Upper lobe of left lung (tissue), 6 donors: ENCODE measurements around the gene LRRC8E. TPM values are rescaled to one million over a fixed set of nuclear protein-coding genes. Genes with fewer than 3 reads are reported as not detected.

ENCODE experiments used
- ATAC-seq, 2 donors: fragments of 200-7000 bp; cut with Tn5 transposase; one replicate each; pipeline ENCODE4 v1.9.1; 2022; ENCODE audit warnings: mild to moderate bottlenecking in 2 of 2, moderate library complexity in 2 of 2; ENCODE audit not compliant: low FRiP score in 2 of 2
- DNase-seq, 2 donors: peaks; one replicate each; pipeline ENCODE4 v3.0.0-alpha.2; 2019 to 2020
- H3K27ac ChIP-seq, 4 donors: fragments of 200-600 bp; sonication (generic); one replicate each; pipeline ENCODE4 v1.5.1; 2016 to 2019
- H3K27me3 ChIP-seq, 4 donors: fragments of 200-600 bp; sonication (generic); one replicate each; pipeline ENCODE4 v1.5.1; 2017 to 2019
- H3K36me3 ChIP-seq, 4 donors: fragments of 200-600 bp; sonication (generic); one replicate each; pipeline ENCODE4 v1.5.1; 2016 to 2019
- H3K4me1 ChIP-seq, 4 donors: fragments of 200-600 bp; sonication (generic); one replicate each; pipeline ENCODE4 v1.5.1; 2018 to 2019
- H3K4me3 ChIP-seq, 4 donors: fragments of 200-600 bp; sonication (generic); one replicate each; pipeline ENCODE4 v1.5.1; 2017 to 2019; ENCODE audit warnings: mild to moderate bottlenecking in 2 of 4, moderate library complexity in 1 of 4
- H3K9me3 ChIP-seq, 4 donors: fragments of 200-600 bp; sonication (generic); one replicate each; pipeline ENCODE4 v1.5.1; 2018 to 2019
- CTCF ChIP-seq, 6 experiments: fragments of 450-650 bp in 4 of 6; fragments of 200-600 bp in 2 of 6; sonication (generic) in 2 of 6; IDR thresholded peaks; one replicate each; pipeline ENCODE4 v1.5.1; 2016 to 2019; ENCODE audit warnings: antibody characterized with exemption in 6 of 6
- EP300 ChIP-seq, 4 donors: sonication (generic); formaldehyde crosslinking; IDR thresholded peaks; one replicate each; pipeline ENCODE4 v1.5.1; 2017; ENCODE audit warnings: antibody characterized with exemption in 4 of 4, control low read depth in 2 of 4
- POLR2A ChIP-seq, 4 donors: fragments of 450-650 bp; IDR thresholded peaks; one replicate each; pipeline ENCODE4 v1.5.1; 2016 to 2017; ENCODE audit warnings: antibody characterized with exemption in 4 of 4, mild to moderate bottlenecking in 2 of 4
- POLR2AphosphoS5 ChIP-seq, 2 donors: sonication (generic); formaldehyde crosslinking; IDR thresholded peaks; one replicate each; pipeline ENCODE4 v1.5.1; 2017; ENCODE audit warnings: antibody characterized with exemption in 2 of 2
- WGBS, 2 donors: methylation state at CpG; one replicate each; pipeline ENCODE4 v1.1.5; 2017 to 2018; 5-methylcytosine and 5-hydroxymethylcytosine counted together
- total RNA-seq, 6 donors: library from RNA; depleted of rRNA in 4 of 6; stranded (reverse); fragments of >200 nt in 4 of 6; gene quantifications; one replicate each; pipeline versions ENCODE4 v1.1.0 to v1.2.1, GENCODE V29; 2016 to 2021
- donor health status: DM: no; HTN: no; CAD: no; lungs with moderate emphysema.
- donor health status: DM: no; HTN: yes; CAD: no; lungs with severe emphysema.

The LRRC8E gene
- total RNA-seq, 6 donors from 2014 or later: 1.0 to 11.7 (median 6.9) TPM

GRCh38 chr19:7842661-7843294, 45.5 kb upstream of the LRRC8E start:
- DNase-seq: no peak
- Histone ChIP-seq H3K27me3 (no peaks in the 10 kb centered on the region), H3K4me1 (no peaks in the 10 kb centered on the region), H3K27ac (no peak overlapping the region), H3K9me3 (no peaks in the 10 kb centered on the region), H3K4me3 (no peak overlapping the region), H3K36me3 (no peaks in the 10 kb centered on the region)
- 94 to 95% methylated on average over 12 of the region's 12 CpGs for WGBS, 2 donors
- TF ChIP-seq CTCF (IDR thresholded peaks at IDR 0.05): no peak
- TF ChIP-seq EP300 (IDR thresholded peaks at IDR 0.05): no peak
- TF ChIP-seq POLR2AphosphoS5 (IDR thresholded peaks at IDR 0.05): no peak
- TF ChIP-seq POLR2A (IDR thresholded peaks at IDR 0.05): no peak
- no peak for ATAC-seq

GRCh38 chr19:7843521-7843920, 44.8 kb upstream of the LRRC8E start:
- ATAC-seq: no peak
- DNase-seq: no peak
- no peak for TF ChIP-seq EP300 (IDR thresholded peaks at IDR 0.05)
- no peak for TF ChIP-seq POLR2AphosphoS5 (IDR thresholded peaks at IDR 0.05)
- no peak for TF ChIP-seq CTCF (IDR thresholded peaks at IDR 0.05)
- TF ChIP-seq POLR2A (IDR thresholded peaks at IDR 0.05): no peak
- WGBS, 2 donors: 84 to 88% methylated on average over 6 of the region's 6 CpGs
- H3K27me3 ChIP-seq: no peaks in the 10 kb centered on the region
- H3K9me3 ChIP-seq: no peaks in the 10 kb centered on the region
- H3K4me3 ChIP-seq: no peak overlapping the region
- H3K36me3 ChIP-seq: no peaks in the 10 kb centered on the region
- no peak overlapping the region for H3K27ac ChIP-seq
- no peaks in the 10 kb centered on the region for H3K4me1 ChIP-seq

GRCh38 chr19:7844405-7844804, 43.9 kb upstream of the LRRC8E start:
- no peak for ATAC-seq
- Histone ChIP-seq H3K9me3 (no peaks in the 10 kb centered on the region), H3K27ac (no peak overlapping the region), H3K27me3 (no peaks in the 10 kb centered on the region), H3K4me3 (no peak overlapping the region), H3K36me3 (no peaks in the 10 kb centered on the region), H3K4me1 (no peaks in the 10 kb centered on the region)
- 96 to 100% methylated on average over 1 to 5 of the region's 5 CpGs for WGBS, 2 donors
- TF ChIP-seq EP300 (IDR thresholded peaks at IDR 0.05) (no peak), POLR2AphosphoS5 (IDR thresholded peaks at IDR 0.05) (no peak), POLR2A (IDR thresholded peaks at IDR 0.05) (no peak), CTCF (IDR thresholded peaks at IDR 0.05) (no peak)
- no peak for DNase-seq

DNA sequence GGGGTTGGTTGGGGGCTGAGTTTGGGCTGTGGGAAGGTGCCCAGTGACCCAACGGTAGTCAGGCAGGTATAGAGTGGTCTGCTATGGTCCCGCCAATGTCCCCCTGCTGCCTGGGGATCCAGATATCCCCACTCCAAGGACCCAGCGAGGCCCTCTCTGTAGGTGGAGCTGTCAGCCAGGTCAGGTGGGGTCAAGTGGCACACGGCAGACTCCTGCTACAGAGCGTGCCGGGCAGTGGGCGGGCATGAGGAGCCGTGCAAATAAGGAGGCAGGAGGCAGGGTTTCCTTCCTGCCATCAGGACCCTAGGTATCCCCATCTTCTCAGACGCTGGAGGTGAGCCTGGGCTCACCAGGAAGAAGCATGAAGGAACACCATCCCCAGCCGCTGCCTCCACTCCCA, 43.4 kb upstream of the LRRC8E start:
- Histone ChIP-seq H3K27ac (no peak overlapping the region), H3K27me3 (no peaks in the 10 kb centered on the region), H3K4me3 (no peak overlapping the region), H3K36me3 (no peaks in the 10 kb centered on the region), H3K9me3 (no peaks in the 10 kb centered on the region), H3K4me1 (no peaks in the 10 kb centered on the region)
- TF ChIP-seq POLR2A (IDR thresholded peaks at IDR 0.05) (no peak), EP300 (IDR thresholded peaks at IDR 0.05) (no peak)
- WGBS, 2 donors: 83 to 85% methylated on average over 3 to 10 of the region's 10 CpGs
- DNase-seq (no peak), ATAC-seq (no peak)

- Histone ChIP-seq H3K4me1 (no peaks in the 10 kb centered on the region), H3K27ac (no peak overlapping the region), H3K4me3 (no peak overlapping the region), H3K9me3 (no peaks in the 10 kb centered on the region), H3K27me3 (no peaks in the 10 kb centered on the region), H3K36me3 (peaks cover 0 to 3% (median 0%) of the 10 kb centered on the region in 4 donors)
- ATAC-seq: no peak
- no peak for DNase-seq
- TF ChIP-seq CTCF (IDR thresholded peaks at IDR 0.05) (no peak), POLR2A (IDR thresholded peaks at IDR 0.05) (no peak), POLR2AphosphoS5 (IDR thresholded peaks at IDR 0.05) (no peak), EP300 (IDR thresholded peaks at IDR 0.05) (no peak)
- WGBS, 2 donors: 93% methylated on average over 12 to 20 of the region's 20 CpGs
Measured at GRCh38 chr19:7845390-7846154, 42.7 kb upstream of the LRRC8E start.
